ENCODE results near the gene MARCHF2. TPM values are rescaled to one million over a fixed set of nuclear protein-coding genes. Genes with fewer than 3 reads are reported as not detected.

MARCHF2 gene
- total RNA-seq, 1 donor from 2014 or later, result 42.5 TPM

GRCh38 chr19:8483165-8483564 is 70.1 kb downstream of the MARCHF2 start:
- Mint-ChIP-seq H3K9me3 (ENCODE audit: low read depth) (no peaks in the 10 kb centered on the region), H3K4me1 (ENCODE audit: low read depth) (peaks cover 15% of the 10 kb centered on the region), H3K27ac (ENCODE audit: unreplicated experiment) (no peak overlapping the region), H3K27me3 (ENCODE audit: low read depth) (no peaks in the 10 kb centered on the region), H3K4me3 (ENCODE audit: unreplicated experiment) (no peak overlapping the region), H3K36me3 (ENCODE audit: low read depth) (peaks cover 29% of the 10 kb centered on the region)
- DNase-seq (ENCODE audit: low spot score), result peak; percentile 4
- TF ChIP-seq CTCF (IDR thresholded peaks at IDR 0.05), result no peak

- H3K9me3 Mint-ChIP-seq (ENCODE audit: low read depth), result no peaks in the 10 kb centered on the region
- DNase-seq (ENCODE audit: low spot score), result peak; percentile 67
- no peak overlapping the region for H3K4me3 Mint-ChIP-seq (ENCODE audit: unreplicated experiment)
- H3K27ac Mint-ChIP-seq (ENCODE audit: unreplicated experiment), result no peak overlapping the region
- H3K36me3 Mint-ChIP-seq (ENCODE audit: low read depth), result peaks cover 34% of the 10 kb centered on the region
- no peaks in the 10 kb centered on the region for H3K27me3 Mint-ChIP-seq (ENCODE audit: low read depth)
- peaks cover 8% of the 10 kb centered on the region for H3K4me1 Mint-ChIP-seq (ENCODE audit: low read depth)
- no peak for TF ChIP-seq CTCF (IDR thresholded peaks at IDR 0.05)
These were observed 71.3 kb downstream of the MARCHF2 start for GRCh38 chr19:8484331-8484894.

GRCh38 chr19:8485561-8486371 is 72.7 kb downstream of the MARCHF2 start:
- Mint-ChIP-seq H3K9me3 (ENCODE audit: low read depth) (no peaks in the 10 kb centered on the region), H3K27me3 (ENCODE audit: low read depth) (no peaks in the 10 kb centered on the region), H3K27ac (ENCODE audit: unreplicated experiment) (no peak overlapping the region), H3K36me3 (ENCODE audit: low read depth) (peaks cover 35% of the 10 kb centered on the region), H3K4me1 (ENCODE audit: low read depth) (peaks cover 8% of the 10 kb centered on the region), H3K4me3 (ENCODE audit: unreplicated experiment) (no peak overlapping the region)
- DNase-seq (ENCODE audit: low spot score), result peak; percentile 83
- TF ChIP-seq CTCF (IDR thresholded peaks at IDR 0.05), result no peak

- no peak overlapping the region for H3K4me3 Mint-ChIP-seq (ENCODE audit: unreplicated experiment)
- peak; percentile 44 for DNase-seq (ENCODE audit: low spot score)
- no peak for TF ChIP-seq CTCF (IDR thresholded peaks at IDR 0.05)
- H3K27ac Mint-ChIP-seq (ENCODE audit: unreplicated experiment), result no peak overlapping the region
- no peaks in the 10 kb centered on the region for H3K27me3 Mint-ChIP-seq (ENCODE audit: low read depth)
- H3K36me3 Mint-ChIP-seq (ENCODE audit: low read depth), result peaks cover 35% of the 10 kb centered on the region
- no peaks in the 10 kb centered on the region for H3K9me3 Mint-ChIP-seq (ENCODE audit: low read depth)
- H3K4me1 Mint-ChIP-seq (ENCODE audit: low read depth), result peaks cover 3% of the 10 kb centered on the region
These were observed 73.6 kb downstream of the MARCHF2 start for GRCh38 chr19:8486661-8487136.

GRCh38 chr19:8487137-8487851 is 74.2 kb downstream of the MARCHF2 start:
- peak; percentile 67 for DNase-seq (ENCODE audit: low spot score)
- TF ChIP-seq CTCF (IDR thresholded peaks at IDR 0.05), result no peak
- no peak overlapping the region for H3K27ac Mint-ChIP-seq (ENCODE audit: unreplicated experiment)
- peaks cover 3% of the 10 kb centered on the region for H3K4me1 Mint-ChIP-seq (ENCODE audit: low read depth)
- no peak overlapping the region for H3K4me3 Mint-ChIP-seq (ENCODE audit: unreplicated experiment)
- H3K27me3 Mint-ChIP-seq (ENCODE audit: low read depth), result no peaks in the 10 kb centered on the region
- peaks cover 35% of the 10 kb centered on the region for H3K36me3 Mint-ChIP-seq (ENCODE audit: low read depth)
- no peaks in the 10 kb centered on the region for H3K9me3 Mint-ChIP-seq (ENCODE audit: low read depth)

Data from chondrocyte (in vitro differentiated cells).